Measurements from ENCODE around the gene CACNA2D3. TPM values are rescaled to one million over a fixed set of nuclear protein-coding genes. Genes with fewer than 3 reads are reported as not detected.

The CACNA2D3 gene
- total RNA-seq, 2 donors from 2014 or later: 0.97 TPM; not detected in 1

DNA sequence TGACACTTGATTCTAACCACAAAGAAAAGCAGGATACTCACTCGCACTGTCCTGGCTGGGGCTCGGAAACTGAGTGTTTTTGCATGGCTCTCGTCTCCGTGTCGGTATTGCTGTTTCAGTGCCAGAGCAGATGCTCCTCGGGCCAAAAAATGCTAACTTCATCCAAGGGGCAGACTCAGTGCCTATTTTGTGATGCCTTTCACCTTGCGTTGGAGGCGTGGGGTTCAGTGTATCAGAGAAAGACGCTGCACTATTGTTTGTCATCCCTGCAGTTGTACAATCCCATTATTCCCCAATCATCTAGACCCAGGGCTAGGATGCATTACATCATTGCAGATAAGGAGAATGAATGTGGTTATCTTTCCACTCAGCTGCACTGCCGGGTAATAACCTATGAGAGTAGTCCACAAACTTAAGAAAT is 1.4 kb downstream of the CACNA2D3 start:
- peak overlapping the region; percentile 42 for H3K4me3 ChIP-seq (ENCODE audit: low read length)
- no peak overlapping the region for H3K9ac ChIP-seq (ENCODE audit: extremely low read depth, low read length, poor library complexity, severe bottlenecking)
- peaks cover 10% of the 10 kb centered on the region for H3K4me1 Mint-ChIP-seq

DNA sequence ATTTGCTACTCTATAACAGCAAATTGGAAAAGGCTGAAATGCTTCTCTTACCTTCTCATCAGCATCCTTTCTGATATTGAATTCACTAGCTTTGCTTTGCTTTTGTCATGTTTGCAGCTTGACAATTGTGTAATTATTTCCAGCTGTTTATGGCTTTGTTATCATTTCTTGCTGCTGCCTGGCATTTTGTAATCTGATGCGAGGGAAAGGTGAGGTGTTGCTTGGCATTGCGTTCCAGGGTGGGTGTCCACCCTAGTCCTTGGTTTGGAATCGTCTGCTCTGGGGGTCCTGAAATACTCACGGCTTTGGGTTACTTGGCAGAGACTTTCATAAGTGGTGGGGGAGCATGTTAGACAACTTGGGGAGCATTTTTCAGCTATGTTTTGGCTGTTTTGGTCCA is 2.9 kb downstream of the CACNA2D3 start:
- TF ChIP-seq, protein P1, sequence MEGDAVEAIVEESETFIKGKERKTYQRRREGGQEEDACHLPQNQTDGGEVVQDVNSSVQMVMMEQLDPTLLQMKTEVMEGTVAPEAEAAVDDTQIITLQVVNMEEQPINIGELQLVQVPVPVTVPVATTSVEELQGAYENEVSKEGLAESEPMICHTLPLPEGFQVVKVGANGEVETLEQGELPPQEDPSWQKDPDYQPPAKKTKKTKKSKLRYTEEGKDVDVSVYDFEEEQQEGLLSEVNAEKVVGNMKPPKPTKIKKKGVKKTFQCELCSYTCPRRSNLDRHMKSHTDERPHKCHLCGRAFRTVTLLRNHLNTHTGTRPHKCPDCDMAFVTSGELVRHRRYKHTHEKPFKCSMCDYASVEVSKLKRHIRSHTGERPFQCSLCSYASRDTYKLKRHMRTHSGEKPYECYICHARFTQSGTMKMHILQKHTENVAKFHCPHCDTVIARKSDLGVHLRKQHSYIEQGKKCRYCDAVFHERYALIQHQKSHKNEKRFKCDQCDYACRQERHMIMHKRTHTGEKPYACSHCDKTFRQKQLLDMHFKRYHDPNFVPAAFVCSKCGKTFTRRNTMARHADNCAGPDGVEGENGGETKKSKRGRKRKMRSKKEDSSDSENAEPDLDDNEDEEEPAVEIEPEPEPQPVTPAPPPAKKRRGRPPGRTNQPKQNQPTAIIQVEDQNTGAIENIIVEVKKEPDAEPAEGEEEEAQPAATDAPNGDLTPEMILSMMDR (conservative IDR thresholded peaks at IDR 0.05): no peak
- Histone ChIP-seq H3K9ac (ENCODE audit: extremely low read depth, low read length, poor library complexity, severe bottlenecking) (no peak overlapping the region), H3K36me3 (ENCODE audit: control insufficient read depth, insufficient read depth, low read length) (no peaks in the 10 kb centered on the region), H3K27ac (ENCODE audit: low read depth, low read length) (no peak overlapping the region), H3K27me3 (ENCODE audit: control insufficient read depth, insufficient read depth, low read length, poor library complexity, severe bottlenecking) (peaks cover 69% of the 10 kb centered on the region), H3K9me3 (ENCODE audit: control insufficient read depth, low read length) (no peaks in the 10 kb centered on the region), H3K4me3 (ENCODE audit: low read length) (no peak overlapping the region), H3K4me1 (ENCODE audit: control insufficient read depth, insufficient read depth, low read length) (no peaks in the 10 kb centered on the region)
- Mint-ChIP-seq H3K9me3 (no peaks in the 10 kb centered on the region), H3K36me3 (ENCODE audit: low read depth) (no peaks in the 10 kb centered on the region), H3K4me1 (peaks cover 10% of the 10 kb centered on the region), H3K27me3 (ENCODE audit: insufficient read depth) (peaks cover 61% of the 10 kb centered on the region), H3K27ac (no peak overlapping the region), H3K4me3 (no peak overlapping the region)
- 73 to 76% methylated on average over 3 to 4 of the region's 4 CpGs for WGBS, 2 experiments (ENCODE audit: insufficient coverage in 1 of 2, insufficient read length in 1 of 2)
- no peak for DNase-seq

More for the DNA sequence above, 1.4 kb downstream of the CACNA2D3 start:
- H3K9me3 Mint-ChIP-seq: no peaks in the 10 kb centered on the region
- H3K36me3 Mint-ChIP-seq (ENCODE audit: low read depth): no peaks in the 10 kb centered on the region
- H3K4me3 Mint-ChIP-seq: peak overlapping the region; percentile 46
- H3K36me3 ChIP-seq (ENCODE audit: control insufficient read depth, insufficient read depth, low read length): no peaks in the 10 kb centered on the region
- H3K4me1 ChIP-seq (ENCODE audit: control insufficient read depth, insufficient read depth, low read length): no peaks in the 10 kb centered on the region
- H3K27ac Mint-ChIP-seq: no peak overlapping the region
- TF ChIP-seq, protein P1 (conservative IDR thresholded peaks at IDR 0.05): no peak
- peaks cover 75% of the 10 kb centered on the region for H3K27me3 Mint-ChIP-seq (ENCODE audit: insufficient read depth)
- H3K9me3 ChIP-seq (ENCODE audit: control insufficient read depth, low read length): no peaks in the 10 kb centered on the region
- no peak for DNase-seq
- peaks cover 84% of the 10 kb centered on the region for H3K27me3 ChIP-seq (ENCODE audit: control insufficient read depth, insufficient read depth, low read length, poor library complexity, severe bottlenecking)
- no peak overlapping the region for H3K27ac ChIP-seq (ENCODE audit: low read depth, low read length)
- WGBS, 2 experiments (ENCODE audit: insufficient coverage in 1 of 2, insufficient read length in 1 of 2): 21 to 27% methylated on average over 9 to 10 of the region's 10 CpGs

GRCh38 chr3:54126551-54126950 is 4.2 kb downstream of the CACNA2D3 start:
- no peaks in the 10 kb centered on the region for H3K9me3 Mint-ChIP-seq
- H3K9me3 ChIP-seq (ENCODE audit: control insufficient read depth, low read length): no peaks in the 10 kb centered on the region
- no peak overlapping the region for H3K27ac Mint-ChIP-seq

More at GRCh38 chr3:54126551-54126950, 4.2 kb downstream of the CACNA2D3 start:
- WGBS, 2 experiments (ENCODE audit: insufficient coverage in 1 of 2, insufficient read length in 1 of 2): 65 to 77% methylated on average over 5 to 7 of the region's 7 CpGs
- peaks cover 8% of the 10 kb centered on the region for H3K4me1 Mint-ChIP-seq
- Histone ChIP-seq H3K27me3 (ENCODE audit: control insufficient read depth, insufficient read depth, low read length, poor library complexity, severe bottlenecking) (peaks cover 57% of the 10 kb centered on the region), H3K4me3 (ENCODE audit: low read length) (no peak overlapping the region), H3K27ac (ENCODE audit: low read depth, low read length) (no peak overlapping the region), H3K9ac (ENCODE audit: extremely low read depth, low read length, poor library complexity, severe bottlenecking) (no peak overlapping the region), H3K36me3 (ENCODE audit: control insufficient read depth, insufficient read depth, low read length) (no peaks in the 10 kb centered on the region), H3K4me1 (ENCODE audit: control insufficient read depth, insufficient read depth, low read length) (no peaks in the 10 kb centered on the region)
- peaks cover 50% of the 10 kb centered on the region for H3K27me3 Mint-ChIP-seq (ENCODE audit: insufficient read depth)
- DNase-seq: no peak
- TF ChIP-seq, protein P1 (conservative IDR thresholded peaks at IDR 0.05): no peak
- H3K36me3 Mint-ChIP-seq (ENCODE audit: low read depth): no peaks in the 10 kb centered on the region
- no peak overlapping the region for H3K4me3 Mint-ChIP-seq

Measured in endodermal cell (in vitro differentiated cells).